ENCODE measurements around the gene HOXC9. TPM values are rescaled to one million over a fixed set of nuclear protein-coding genes. Genes with fewer than 3 reads are reported as not detected.

The HOXC9 gene
- total RNA-seq, 1 donor from 2014 or later: not detected

DNA sequence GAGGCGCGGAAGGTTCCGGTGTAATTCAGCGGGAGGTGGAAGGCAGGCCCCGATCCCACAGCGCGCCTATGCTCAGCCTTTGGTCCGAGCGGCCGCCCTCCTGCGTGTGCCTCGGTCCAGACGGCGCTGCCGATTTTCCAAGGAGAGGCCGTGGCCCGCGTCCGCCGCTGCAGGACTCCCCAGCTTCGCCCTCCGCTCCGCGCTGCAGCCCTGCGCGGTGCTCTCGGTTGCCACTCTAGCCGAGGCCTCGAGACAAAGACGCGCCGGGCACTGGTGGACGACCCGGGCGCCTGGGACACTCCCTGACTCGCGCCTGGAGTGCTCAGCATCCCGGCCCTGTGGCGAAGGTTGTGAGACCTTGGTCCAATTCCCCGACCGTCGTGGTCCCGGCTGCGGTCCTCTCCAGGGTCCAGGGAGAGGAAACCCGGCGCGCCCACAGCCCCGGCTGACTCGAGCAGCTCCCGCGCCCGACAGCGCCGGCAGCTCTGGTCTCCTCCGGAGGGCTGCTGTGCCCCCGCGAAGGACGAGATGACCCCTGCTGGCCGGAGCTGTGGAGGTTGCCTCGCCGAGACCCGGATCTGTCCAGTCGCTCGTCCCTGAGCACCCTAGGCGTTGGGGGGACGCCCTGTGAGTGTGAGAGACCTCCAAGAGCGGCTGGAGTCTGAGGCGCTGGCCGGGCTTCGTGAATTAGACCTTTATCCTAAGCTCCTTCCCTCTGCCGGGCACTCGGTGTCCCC, 38.8 kb upstream of the HOXC9 start:
- TF ChIP-seq, protein P1, sequence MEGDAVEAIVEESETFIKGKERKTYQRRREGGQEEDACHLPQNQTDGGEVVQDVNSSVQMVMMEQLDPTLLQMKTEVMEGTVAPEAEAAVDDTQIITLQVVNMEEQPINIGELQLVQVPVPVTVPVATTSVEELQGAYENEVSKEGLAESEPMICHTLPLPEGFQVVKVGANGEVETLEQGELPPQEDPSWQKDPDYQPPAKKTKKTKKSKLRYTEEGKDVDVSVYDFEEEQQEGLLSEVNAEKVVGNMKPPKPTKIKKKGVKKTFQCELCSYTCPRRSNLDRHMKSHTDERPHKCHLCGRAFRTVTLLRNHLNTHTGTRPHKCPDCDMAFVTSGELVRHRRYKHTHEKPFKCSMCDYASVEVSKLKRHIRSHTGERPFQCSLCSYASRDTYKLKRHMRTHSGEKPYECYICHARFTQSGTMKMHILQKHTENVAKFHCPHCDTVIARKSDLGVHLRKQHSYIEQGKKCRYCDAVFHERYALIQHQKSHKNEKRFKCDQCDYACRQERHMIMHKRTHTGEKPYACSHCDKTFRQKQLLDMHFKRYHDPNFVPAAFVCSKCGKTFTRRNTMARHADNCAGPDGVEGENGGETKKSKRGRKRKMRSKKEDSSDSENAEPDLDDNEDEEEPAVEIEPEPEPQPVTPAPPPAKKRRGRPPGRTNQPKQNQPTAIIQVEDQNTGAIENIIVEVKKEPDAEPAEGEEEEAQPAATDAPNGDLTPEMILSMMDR (IDR thresholded peaks at IDR 0.05; ENCODE audit: borderline replicate concordance): no peak
- peaks cover 100% of the 10 kb centered on the region for H3K27me3 ChIP-seq (ENCODE audit: low read depth)
- peaks cover 15% of the 10 kb centered on the region for H3K4me1 ChIP-seq
- no peak for DNase-seq
- no peaks in the 10 kb centered on the region for H3K36me3 ChIP-seq
- no peaks in the 10 kb centered on the region for H3K9me3 ChIP-seq (replicated peaks)
- no peak overlapping the region for H3K4me3 ChIP-seq
- intact Hi-C loops (cut with micrococcal nuclease): no loop called here
- H3K27ac ChIP-seq (replicated peaks): no peak overlapping the region

DNA sequence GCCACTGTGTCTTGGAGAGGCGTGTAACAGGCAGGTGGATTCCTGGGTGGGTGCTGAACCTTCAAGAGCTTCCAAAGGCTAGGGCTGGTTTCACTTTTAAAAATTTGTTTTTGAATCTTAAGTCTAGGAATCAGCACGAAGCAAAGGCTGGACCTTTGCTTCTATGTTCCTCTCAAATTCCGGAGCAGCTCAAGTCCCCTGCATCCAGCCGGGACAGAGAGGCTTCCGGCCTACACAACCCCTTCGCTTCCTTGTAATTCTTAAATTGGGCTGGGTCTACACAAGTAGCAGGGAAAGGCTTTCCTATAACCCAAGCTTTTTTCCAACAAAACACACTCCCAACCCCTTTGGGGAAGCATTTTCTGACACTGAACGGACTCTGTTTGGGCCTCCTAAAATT, 37.0 kb upstream of the HOXC9 start:
- peaks cover 100% of the 10 kb centered on the region for H3K27me3 ChIP-seq (ENCODE audit: low read depth)
- TF ChIP-seq, protein P1 (IDR thresholded peaks at IDR 0.05; ENCODE audit: borderline replicate concordance): no peak

DNA sequence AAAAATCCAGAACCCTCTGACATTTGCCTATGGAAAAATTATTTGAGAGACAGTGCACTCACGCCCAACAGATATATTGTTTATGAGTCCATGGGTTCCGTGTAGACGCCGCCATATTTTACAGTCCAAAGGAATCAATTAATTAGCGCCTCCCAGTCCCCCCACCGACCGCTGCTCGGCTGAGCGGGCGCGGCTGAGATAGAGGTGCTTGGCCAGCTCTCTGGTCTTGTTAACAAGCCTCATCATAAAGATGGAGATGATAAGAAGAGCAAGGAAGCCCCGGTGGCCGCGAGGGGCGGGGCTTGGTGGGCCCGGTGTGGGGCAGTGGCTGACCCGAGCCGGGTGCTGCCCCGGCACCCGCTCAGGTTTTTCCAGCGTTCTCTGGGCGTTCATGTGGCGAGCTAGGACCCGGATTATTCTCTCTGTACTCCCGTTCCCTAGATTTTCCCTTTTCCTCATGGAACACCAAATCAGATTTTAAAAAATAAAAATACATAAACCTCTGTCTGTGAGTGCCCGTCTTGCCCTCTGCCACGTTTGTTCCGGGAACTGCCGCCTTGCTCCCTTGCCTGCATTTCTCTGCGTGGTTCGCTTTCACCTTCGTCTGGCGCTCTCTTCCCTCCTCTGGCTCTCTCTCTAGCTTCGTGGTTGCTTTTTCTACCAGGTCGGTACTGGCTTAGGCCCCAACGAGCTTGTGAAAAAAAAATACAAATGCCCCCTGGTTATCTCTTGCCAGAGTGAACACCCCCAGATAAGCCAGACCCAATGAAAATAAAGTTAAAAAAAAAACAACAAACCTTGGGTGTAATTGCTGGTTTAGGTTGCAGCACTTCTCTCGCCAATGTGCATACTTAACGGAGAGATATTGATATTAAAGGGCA, 36.3 kb upstream of the HOXC9 start:
- Histone ChIP-seq H3K36me3 (no peaks in the 10 kb centered on the region), H3K4me3 (no peak overlapping the region), H3K4me1 (peaks cover 22% of the 10 kb centered on the region), H3K27ac (replicated peaks) (no peak overlapping the region), H3K27me3 (ENCODE audit: low read depth) (peaks cover 100% of the 10 kb centered on the region), H3K9me3 (replicated peaks) (no peaks in the 10 kb centered on the region)
- DNase-seq: no peak
- intact Hi-C loops (cut with micrococcal nuclease): no loop called here
- TF ChIP-seq, protein P1 (IDR thresholded peaks at IDR 0.05; ENCODE audit: borderline replicate concordance): no peak

More for the DNA sequence above, 37.0 kb upstream of the HOXC9 start:
- H3K4me1 ChIP-seq: peaks cover 22% of the 10 kb centered on the region
- no peak for DNase-seq
- no peaks in the 10 kb centered on the region for H3K36me3 ChIP-seq
- intact Hi-C loops (cut with micrococcal nuclease): no loop called here
- H3K27ac ChIP-seq (replicated peaks): no peak overlapping the region
- H3K9me3 ChIP-seq (replicated peaks): no peaks in the 10 kb centered on the region
- H3K4me3 ChIP-seq: no peak overlapping the region

DNA sequence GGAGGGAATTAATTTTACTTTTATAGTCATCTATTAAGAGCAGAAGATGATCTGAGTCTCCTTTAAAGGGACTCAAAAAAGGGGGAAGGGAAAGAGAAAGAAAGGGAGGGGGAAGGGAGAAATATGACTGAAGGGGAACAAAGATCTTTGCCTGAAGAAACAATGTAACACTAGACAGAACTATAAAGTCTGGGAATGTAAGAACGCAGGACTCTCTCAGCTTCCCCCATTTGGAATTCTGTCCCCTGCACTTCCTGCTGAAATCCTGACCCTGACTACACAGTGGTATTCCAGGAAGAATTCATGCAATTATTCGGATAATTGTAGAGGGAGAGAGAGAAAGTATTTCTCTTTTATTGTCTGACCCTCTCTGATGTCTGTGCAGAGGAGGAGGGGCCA, 35.6 kb upstream of the HOXC9 start:
- H3K27ac ChIP-seq (replicated peaks): no peak overlapping the region
- no peak overlapping the region for H3K4me3 ChIP-seq
- H3K9me3 ChIP-seq (replicated peaks): no peaks in the 10 kb centered on the region
- H3K27me3 ChIP-seq (ENCODE audit: low read depth): peaks cover 100% of the 10 kb centered on the region
- TF ChIP-seq, protein P1 (IDR thresholded peaks at IDR 0.05; ENCODE audit: borderline replicate concordance): no peak
- no peaks in the 10 kb centered on the region for H3K36me3 ChIP-seq
- peaks cover 22% of the 10 kb centered on the region for H3K4me1 ChIP-seq
- intact Hi-C loops (cut with micrococcal nuclease): no loop called here
- no peak for DNase-seq

DNA sequence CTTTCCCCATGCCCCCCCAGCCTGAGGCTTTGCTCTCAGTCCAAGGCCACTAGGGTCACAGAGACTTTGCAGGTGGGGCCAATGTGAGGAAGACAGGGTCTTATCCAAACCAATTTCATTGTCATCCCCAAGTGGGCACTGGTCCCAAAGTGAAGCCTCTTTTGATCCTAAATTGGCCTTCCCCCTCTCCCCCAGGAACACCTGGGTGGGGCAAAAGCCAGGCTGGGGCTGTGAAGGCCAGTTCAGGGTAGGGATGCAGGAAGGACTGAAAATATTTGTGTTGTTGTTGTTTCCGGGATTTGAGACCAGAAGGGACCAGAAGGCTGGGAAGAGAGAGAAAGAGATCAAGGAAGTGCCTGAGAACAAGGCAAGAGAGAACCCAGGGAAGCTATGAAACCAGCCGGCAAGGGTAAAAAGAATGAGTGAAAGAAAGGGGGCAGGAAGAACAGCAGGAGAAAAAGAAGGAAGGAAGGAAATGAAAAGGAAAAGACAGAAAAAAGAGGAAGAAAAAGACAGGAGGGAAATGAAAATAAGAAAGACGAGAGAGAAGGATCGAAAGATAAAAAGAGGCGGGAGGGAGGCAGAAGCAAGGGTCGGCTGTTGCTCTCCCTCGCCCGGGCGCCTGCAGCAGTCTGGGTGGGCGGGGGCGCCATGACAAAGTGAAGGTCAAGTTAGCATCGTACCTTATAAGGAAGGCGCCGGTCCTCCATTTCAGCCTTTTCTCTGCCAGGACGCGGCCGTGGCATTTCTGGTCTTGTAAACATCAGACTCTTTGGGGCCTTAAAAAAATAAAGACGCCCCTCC, 34.5 kb upstream of the HOXC9 start:
- Histone ChIP-seq H3K36me3 (no peaks in the 10 kb centered on the region), H3K9me3 (replicated peaks) (no peaks in the 10 kb centered on the region), H3K4me1 (peaks cover 22% of the 10 kb centered on the region), H3K4me3 (no peak overlapping the region), H3K27ac (replicated peaks) (no peak overlapping the region), H3K27me3 (ENCODE audit: low read depth) (peaks cover 100% of the 10 kb centered on the region)
- intact Hi-C loops (cut with micrococcal nuclease): no loop called here
- no peak for DNase-seq
- TF ChIP-seq, protein P1 (IDR thresholded peaks at IDR 0.05; ENCODE audit: borderline replicate concordance): no peak
